Caco-2 (cell line): ENCODE results near the gene SBF2. TPM values are rescaled to one million over a fixed set of nuclear protein-coding genes. Genes with fewer than 3 reads are reported as not detected.

Experiments used
- BruUV-seq: library from RNA; stranded (reverse); fragments of 400-500 nt; replicated peaks from 2 replicates; lab custom pipeline; 2021; lab: Mats Ljungman, UMichigan
- CTCF ChIA-PET: fragments of 300-600 bp; sonication (Branson Sonifier 250); formaldehyde crosslinking; loops from one replicate; lab custom pipeline; 2022; ENCODE audit warnings: antibody characterized with exemption; lab: Charles Lee
- POLR2A ChIA-PET: fragments of 300-600 bp; sonication (Branson Sonifier 250); formaldehyde crosslinking; loops from one replicate; lab custom pipeline; 2022; ENCODE audit warnings: antibody characterized with exemption; lab: Charles Lee
- DNase-seq, 2 experiments: peaks; one replicate each; pipeline versions ENCODE4 v3.0.0 to v3.0.0-alpha.2; 2020 to 2022
- H3K27me3 ChIP-seq: replicated peaks from 2 replicates; pipeline ENCODE4 v1.6.0; 2011; ENCODE audit warnings: low read length; ENCODE audit not compliant: control insufficient read depth, insufficient read depth
- H3K36me3 ChIP-seq: 2 replicates; pipeline ENCODE4 v1.5.1; 2011; ENCODE audit warnings: low read length; ENCODE audit not compliant: control insufficient read depth, insufficient read depth
- H3K4me1 ChIP-seq: fragments of 250-450 bp; sonication (Bioruptor Pico); 2 replicates; pipeline ENCODE4 v1.5.1; 2020; ENCODE audit warnings: mild to moderate bottlenecking
- H3K4me3 ChIP-seq: 2 replicates; pipeline ENCODE4 v1.5.1; 2011; ENCODE audit warnings: low read depth, mild to moderate bottlenecking, control low read depth, low read length
- H3K9me3 ChIP-seq: fragments of 250-450 bp; sonication (Bioruptor Pico); 2 replicates; pipeline ENCODE4 v1.5.1; 2020; ENCODE audit warnings: mild to moderate bottlenecking, moderate library complexity
- H3K27ac Mint-ChIP-seq: one replicate; pipeline ENCODE4 v1.8.0; 2022; ENCODE audit warnings: mixed read lengths; ENCODE audit not compliant: unreplicated experiment
- H3K27me3 Mint-ChIP-seq: one replicate; pipeline ENCODE4 v1.8.0; 2022; ENCODE audit warnings: mixed read lengths; ENCODE audit not compliant: insufficient read depth, unreplicated experiment
- H3K36me3 Mint-ChIP-seq: one replicate; pipeline ENCODE4 v1.8.0; 2022; ENCODE audit warnings: mild to moderate bottlenecking, mixed read lengths; ENCODE audit not compliant: insufficient read depth, unreplicated experiment
- H3K4me1 Mint-ChIP-seq: one replicate; pipeline ENCODE4 v1.8.0; 2022; ENCODE audit warnings: low read depth, mixed read lengths; ENCODE audit not compliant: unreplicated experiment
- H3K4me3 Mint-ChIP-seq: one replicate; pipeline ENCODE4 v1.8.0; 2022; ENCODE audit warnings: mild to moderate bottlenecking, moderate library complexity, mixed read lengths; ENCODE audit not compliant: unreplicated experiment
- H3K9me3 Mint-ChIP-seq: one replicate; pipeline ENCODE4 v1.8.0; 2022; ENCODE audit warnings: mixed read lengths; ENCODE audit not compliant: unreplicated experiment
- intact Hi-C: fragments of 100-400 bp; cut with micrococcal nuclease; formaldehyde crosslinking; loops from one replicate; pipeline ENCODE4 v1.10.0; 2022; ENCODE audit not compliant: unreplicated experiment
- total RNA-seq: library from RNA; stranded (reverse); gene quantifications from 2 replicates; pipeline ENCODE4 v1.2.3, GENCODE V29; 2022
- TF ChIP-seq, protein P1 (sequence below), 2 experiments: fragments of 200-600 bp in 1 of 2; IDR thresholded peaks; 1 replicate in 1 of 2; 2 replicates in 1 of 2; pipeline versions ENCODE4 v1.5.1 to v1.8.0; 2011 to 2022; ENCODE audit warnings: antibody characterized with exemption in 1 of 2, control low read depth in 1 of 2, inconsistent platforms in 1 of 2, low read depth in 1 of 2, low read length in 1 of 2, mild to moderate bottlenecking in 1 of 2, moderate library complexity in 1 of 2; ENCODE audit not compliant: insufficient read depth in 1 of 2, severe bottlenecking in 1 of 2, unreplicated experiment in 1 of 2

Gene SBF2
- total RNA-seq, 1 experiment from 2014 or later: 72.2 TPM

DNA sequence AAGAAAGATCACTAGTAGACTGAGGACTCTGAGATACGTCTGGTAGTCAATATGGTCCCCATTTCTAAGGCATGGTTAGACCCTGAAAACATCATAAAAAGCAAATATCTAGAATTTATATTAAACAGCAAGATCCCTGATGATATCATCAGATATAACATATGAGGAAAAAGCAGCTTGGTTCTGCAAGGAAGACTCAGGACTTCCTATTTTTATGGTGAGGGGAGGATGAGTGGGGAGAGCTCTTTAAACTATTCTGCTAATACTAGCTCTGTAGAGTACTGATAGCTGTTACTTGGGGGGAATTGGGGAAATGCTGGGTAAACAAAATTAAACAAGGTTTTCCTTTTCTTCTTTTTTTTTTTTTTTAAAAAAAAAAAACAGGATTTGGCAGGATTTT lies 394.3 kb downstream of the SBF2 start:
- POLR2A ChIA-PET: interaction anchor here (0.6 kb wide), 1 partner anchor 16 kb away, joined by 11 read pairs; no protein-coding TSS in a partner anchor
- Histone ChIP-seq H3K27me3 (no peaks in the 10 kb centered on the region), H3K9me3 (peaks cover 8% of the 10 kb centered on the region), H3K4me1 (peaks cover 37% of the 10 kb centered on the region), H3K36me3 (no peaks in the 10 kb centered on the region), H3K4me3 (no peak overlapping the region)
- Mint-ChIP-seq H3K4me1 (peaks cover 32% of the 10 kb centered on the region), H3K27ac (peak overlapping the region; percentile 27), H3K4me3 (no peak overlapping the region), H3K36me3 (peaks cover 12% of the 10 kb centered on the region), H3K9me3 (peaks cover 34% of the 10 kb centered on the region), H3K27me3 (no peaks in the 10 kb centered on the region)
- BruUV-seq: no TSS peak
- intact Hi-C loops: no loop called here
- TF ChIP-seq, protein P1, sequence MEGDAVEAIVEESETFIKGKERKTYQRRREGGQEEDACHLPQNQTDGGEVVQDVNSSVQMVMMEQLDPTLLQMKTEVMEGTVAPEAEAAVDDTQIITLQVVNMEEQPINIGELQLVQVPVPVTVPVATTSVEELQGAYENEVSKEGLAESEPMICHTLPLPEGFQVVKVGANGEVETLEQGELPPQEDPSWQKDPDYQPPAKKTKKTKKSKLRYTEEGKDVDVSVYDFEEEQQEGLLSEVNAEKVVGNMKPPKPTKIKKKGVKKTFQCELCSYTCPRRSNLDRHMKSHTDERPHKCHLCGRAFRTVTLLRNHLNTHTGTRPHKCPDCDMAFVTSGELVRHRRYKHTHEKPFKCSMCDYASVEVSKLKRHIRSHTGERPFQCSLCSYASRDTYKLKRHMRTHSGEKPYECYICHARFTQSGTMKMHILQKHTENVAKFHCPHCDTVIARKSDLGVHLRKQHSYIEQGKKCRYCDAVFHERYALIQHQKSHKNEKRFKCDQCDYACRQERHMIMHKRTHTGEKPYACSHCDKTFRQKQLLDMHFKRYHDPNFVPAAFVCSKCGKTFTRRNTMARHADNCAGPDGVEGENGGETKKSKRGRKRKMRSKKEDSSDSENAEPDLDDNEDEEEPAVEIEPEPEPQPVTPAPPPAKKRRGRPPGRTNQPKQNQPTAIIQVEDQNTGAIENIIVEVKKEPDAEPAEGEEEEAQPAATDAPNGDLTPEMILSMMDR (IDR thresholded peaks at IDR 0.05; ENCODE audit: insufficient read depth in 1 of 2, low read depth in 1 of 2, low read length in 1 of 2, severe bottlenecking in 1 of 2, unreplicated experiment in 1 of 2): no peak
- CTCF ChIA-PET: no interaction called here
- no peak for DNase-seq

DNA sequence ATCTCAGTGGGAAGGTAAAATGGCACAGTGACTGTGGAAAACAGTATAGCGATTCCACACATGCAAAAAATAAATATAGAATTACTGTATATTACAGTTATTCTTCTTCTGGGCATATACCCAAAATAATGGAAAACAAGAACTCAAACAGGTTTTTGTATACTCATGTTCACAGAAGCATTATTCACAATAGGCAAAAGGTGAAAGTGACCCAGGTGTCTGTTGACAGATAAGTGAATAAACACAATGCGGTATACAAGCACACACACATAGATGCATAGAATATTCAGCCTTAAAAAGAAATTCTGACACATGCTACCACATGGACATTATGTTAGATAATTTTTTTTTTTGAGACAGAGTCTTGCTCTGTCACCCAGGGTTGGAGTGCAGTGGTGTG lies 397.1 kb downstream of the SBF2 start:
- Histone ChIP-seq H3K4me3 (no peak overlapping the region), H3K36me3 (no peaks in the 10 kb centered on the region), H3K27me3 (no peaks in the 10 kb centered on the region), H3K9me3 (peaks cover 15% of the 10 kb centered on the region), H3K4me1 (peaks cover 18% of the 10 kb centered on the region)
- Mint-ChIP-seq H3K36me3 (peaks cover 5% of the 10 kb centered on the region), H3K27ac (no peak overlapping the region), H3K4me3 (no peak overlapping the region), H3K4me1 (peaks cover 28% of the 10 kb centered on the region), H3K9me3 (peaks cover 21% of the 10 kb centered on the region), H3K27me3 (no peaks in the 10 kb centered on the region)
- no TSS peak for BruUV-seq
- TF ChIP-seq, protein P1 (IDR thresholded peaks at IDR 0.05; ENCODE audit: insufficient read depth in 1 of 2, low read depth in 1 of 2, low read length in 1 of 2, severe bottlenecking in 1 of 2, unreplicated experiment in 1 of 2): no peak
- intact Hi-C loops: no loop called here
- DNase-seq: no peak
- POLR2A ChIA-PET: no interaction called here
- CTCF ChIA-PET: no interaction called here

DNA sequence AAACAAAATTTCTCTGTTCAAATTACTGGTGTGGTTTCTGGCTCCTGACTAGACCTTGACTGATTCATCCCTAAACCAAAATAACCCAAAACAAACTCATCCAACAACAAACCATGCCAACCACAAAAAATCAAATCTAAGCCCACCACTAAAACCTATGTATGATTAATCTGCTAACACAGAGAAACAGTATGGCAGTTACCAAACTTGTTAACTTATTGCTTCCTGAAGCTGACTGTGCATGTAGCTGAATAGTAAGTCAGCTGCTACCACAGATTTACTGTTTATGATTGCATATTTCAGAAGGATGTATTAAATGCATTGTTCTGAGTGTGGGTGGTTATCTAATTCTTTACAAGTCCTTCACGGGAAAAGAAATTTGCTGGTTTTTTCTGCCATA lies 399.0 kb downstream of the SBF2 start:
- Mint-ChIP-seq H3K27me3 (no peaks in the 10 kb centered on the region), H3K9me3 (peaks cover 14% of the 10 kb centered on the region), H3K27ac (no peak overlapping the region), H3K4me1 (peaks cover 23% of the 10 kb centered on the region), H3K36me3 (no peaks in the 10 kb centered on the region), H3K4me3 (no peak overlapping the region)
- intact Hi-C loops: no loop called here
- DNase-seq: no peak
- Histone ChIP-seq H3K27me3 (no peaks in the 10 kb centered on the region), H3K36me3 (no peaks in the 10 kb centered on the region), H3K4me3 (no peak overlapping the region), H3K4me1 (peaks cover 4% of the 10 kb centered on the region; the same call in 1 of the 2 replicates), H3K9me3 (peaks cover 15% of the 10 kb centered on the region)
- TF ChIP-seq, protein P1 (IDR thresholded peaks at IDR 0.05; ENCODE audit: insufficient read depth in 1 of 2, low read depth in 1 of 2, low read length in 1 of 2, severe bottlenecking in 1 of 2, unreplicated experiment in 1 of 2): no peak
- POLR2A ChIA-PET: no interaction called here
- no TSS peak for BruUV-seq
- CTCF ChIA-PET: no interaction called here
